ENCODE measurements around the gene ACOT11.

The ACOT11 gene

GRCh38 chr1:54585181-54586066 lies 37.4 kb downstream of the ACOT11 start:
- no peak for DNase-seq (ENCODE audit: low spot score)

GRCh38 chr1:54588377-54588776 lies 40.3 kb downstream of the ACOT11 start:
- DNase-seq (ENCODE audit: low spot score): no peak

DNA sequence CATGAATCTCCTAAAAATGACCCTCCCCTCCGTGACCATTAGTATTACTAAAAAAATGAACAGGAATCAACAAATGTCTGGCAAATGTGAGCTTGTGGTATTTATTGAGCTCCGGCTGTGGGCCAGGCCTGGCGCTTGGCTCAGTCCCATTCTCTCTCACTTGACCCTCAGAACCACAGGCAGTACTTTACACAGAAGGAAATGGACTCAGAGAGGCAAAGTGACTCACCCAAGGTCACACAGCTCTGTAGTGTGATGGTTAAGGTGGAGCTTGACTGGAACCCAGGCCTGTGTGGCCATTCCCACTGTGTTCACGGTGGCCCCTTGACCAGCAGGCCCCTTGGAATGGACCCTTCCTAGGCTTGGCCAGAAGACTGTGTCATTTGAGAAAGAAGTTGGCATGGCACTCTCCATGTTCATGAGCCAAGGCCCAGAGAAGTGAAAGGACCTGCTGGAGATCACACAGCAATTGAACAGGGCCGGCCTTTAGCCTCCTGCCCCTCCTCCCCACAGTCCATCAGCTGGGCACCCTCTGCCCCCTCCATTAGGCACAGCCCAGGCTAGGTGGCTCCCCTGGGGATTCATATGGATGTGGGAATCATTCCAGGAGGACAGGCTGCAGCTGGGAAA lies 43.2 kb downstream of the ACOT11 start:
- DNase-seq (ENCODE audit: low spot score): no peak

DNA sequence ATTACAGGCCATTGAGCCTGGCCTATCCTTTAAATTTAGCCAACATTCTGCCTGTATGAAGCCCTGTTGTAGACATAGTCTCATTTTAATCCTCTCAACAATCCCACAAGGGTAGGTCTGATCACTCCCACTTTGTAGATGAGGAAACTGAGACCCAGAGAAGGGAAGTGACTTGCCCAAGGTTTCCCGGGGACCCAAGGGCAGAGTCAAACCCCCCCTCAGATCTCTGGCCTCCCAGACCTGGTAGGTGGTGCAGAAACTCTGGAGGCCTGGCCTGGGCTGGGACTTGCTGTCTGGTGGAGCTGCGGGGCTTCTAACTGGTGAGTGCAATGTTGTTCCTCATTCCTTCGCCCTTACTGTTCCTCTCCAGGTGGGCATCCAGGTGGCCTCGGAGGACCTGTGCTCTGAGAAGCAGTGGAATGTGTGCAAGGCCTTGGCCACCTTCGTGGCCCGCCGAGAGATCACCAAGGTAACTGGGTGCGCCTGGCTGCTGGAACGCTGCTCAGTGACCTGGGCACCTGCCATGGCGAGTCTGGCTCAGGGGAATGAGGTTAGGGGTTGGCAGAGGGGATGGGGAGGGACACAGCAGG lies 45.6 kb downstream of the ACOT11 start:
- no peak for DNase-seq (ENCODE audit: low spot score)

DNA sequence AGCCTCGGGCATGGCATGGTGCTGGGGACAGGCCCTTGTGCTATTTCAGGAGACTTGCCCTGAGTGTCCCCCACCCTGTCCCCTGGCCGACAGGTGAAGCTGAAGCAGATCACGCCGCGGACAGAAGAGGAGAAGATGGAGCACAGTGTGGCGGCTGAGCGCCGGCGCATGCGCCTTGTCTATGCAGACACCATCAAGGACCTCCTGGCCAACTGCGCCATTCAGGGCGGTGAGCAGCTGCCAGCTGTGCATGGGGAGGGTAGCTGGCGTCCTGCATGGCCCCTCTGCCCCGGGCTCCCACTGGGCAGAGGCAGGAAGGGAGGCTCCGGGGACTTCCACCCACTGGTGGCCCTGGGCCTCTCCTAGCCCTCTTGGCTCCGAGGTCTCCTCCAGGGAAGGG lies 46.4 kb downstream of the ACOT11 start:
- no peak for DNase-seq (ENCODE audit: low spot score)

DNA sequence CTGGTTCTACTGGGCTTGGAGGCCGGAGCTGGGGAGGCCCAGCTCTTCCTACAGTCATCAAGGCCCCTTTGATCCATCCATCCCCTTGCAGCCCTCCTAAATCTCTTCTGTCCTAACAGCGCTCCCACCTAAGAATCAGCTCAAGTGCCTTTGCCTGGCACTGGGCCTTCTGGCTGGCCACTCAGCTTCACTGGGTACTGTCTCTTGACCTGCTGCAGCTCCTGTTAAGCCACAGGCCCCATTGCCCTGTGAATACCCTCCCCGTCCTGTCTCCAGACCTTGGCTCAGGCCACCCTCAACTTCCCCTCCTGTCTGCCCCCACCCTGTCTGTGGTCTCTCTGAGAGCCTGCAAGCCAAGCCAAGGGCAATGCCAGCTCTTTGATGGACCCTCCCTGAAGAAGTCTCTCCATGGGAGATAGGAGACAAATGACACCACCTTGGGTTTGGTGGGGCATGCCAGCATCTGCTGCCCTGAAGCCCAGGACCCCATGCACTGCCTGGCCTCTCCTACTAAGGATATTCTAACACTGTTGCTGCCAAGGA lies 48.0 kb downstream of the ACOT11 start:
- no peak for DNase-seq (ENCODE audit: low spot score)

GRCh38 chr1:54596756-54597155 lies 48.7 kb downstream of the ACOT11 start:
- no peak for DNase-seq (ENCODE audit: low spot score)

- DNase-seq (ENCODE audit: low spot score): no peak
These were observed 49.5 kb downstream of the ACOT11 start for GRCh38 chr1:54597455-54598030.

DNA sequence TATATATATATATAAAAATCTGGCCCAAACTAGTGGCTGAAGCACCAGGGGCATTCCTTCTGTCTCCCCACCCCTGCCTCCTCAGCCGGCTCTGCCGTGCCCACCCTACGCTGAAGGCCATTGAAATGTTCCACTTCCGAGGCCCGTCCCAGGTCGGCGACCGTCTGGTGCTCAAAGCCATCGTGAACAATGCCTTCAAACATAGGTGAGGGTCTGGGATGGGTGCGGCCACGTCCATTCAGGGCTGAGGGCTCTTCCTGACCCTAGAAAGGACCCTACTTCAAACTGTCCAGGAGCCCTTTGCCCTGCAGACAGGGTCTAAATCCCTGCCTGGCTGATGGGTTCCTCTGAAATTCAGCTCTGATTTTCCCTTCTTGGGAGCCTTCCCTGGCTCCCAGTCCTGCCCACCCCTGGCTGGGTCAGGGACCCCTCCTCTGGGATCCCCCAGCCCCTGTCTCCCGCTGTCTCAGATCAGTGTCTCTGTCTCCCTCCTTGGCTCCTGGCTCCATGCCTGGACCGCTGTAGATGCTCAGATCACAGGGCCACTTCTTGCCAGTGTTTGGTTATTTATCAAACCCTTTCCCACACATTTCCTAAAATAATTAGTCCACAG lies 51.3 kb downstream of the ACOT11 start:
- DNase-seq (ENCODE audit: low spot score): no peak

DNA sequence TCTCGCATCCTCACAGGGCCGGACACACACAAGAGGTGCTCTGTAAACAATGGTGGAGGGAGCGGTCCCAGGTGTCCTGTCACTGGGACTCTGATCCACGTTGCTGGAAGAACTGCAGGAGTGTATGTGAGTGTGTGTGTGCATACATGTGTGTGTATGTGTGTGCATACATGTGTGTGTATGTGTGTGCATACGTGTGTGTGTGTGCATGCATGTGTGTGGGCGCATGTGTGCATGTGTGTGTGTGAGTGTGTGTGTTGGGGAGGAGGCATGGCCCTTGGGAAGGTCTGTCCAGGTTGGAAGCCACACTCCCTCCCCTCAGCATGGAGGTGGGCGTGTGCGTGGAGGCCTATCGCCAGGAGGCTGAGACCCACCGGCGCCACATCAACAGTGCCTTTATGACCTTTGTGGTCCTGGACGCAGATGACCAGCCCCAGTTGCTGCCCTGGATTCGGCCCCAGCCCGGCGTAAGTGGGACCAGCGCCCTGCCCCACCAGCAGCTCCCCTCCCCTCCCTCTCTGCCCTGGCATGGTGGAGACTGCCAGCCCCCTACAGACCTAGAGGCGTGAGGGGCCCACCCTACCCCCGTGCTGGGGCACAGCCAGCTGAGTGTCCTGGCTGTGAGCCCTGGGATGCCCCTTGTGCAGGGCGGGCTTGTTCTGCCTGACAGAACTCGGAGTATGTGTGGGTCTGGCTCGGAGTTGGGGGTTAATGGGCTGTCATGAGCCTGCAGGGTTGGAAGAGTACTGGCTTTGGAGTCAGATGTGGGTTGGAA lies 53.1 kb downstream of the ACOT11 start:
- DNase-seq (ENCODE audit: low spot score): no peak

GRCh38 chr1:54601730-54602129 lies 53.7 kb downstream of the ACOT11 start:
- DNase-seq (ENCODE audit: low spot score): no peak

GRCh38 chr1:54602554-54602953 lies 54.5 kb downstream of the ACOT11 start:
- DNase-seq (ENCODE audit: low spot score): no peak

DNA sequence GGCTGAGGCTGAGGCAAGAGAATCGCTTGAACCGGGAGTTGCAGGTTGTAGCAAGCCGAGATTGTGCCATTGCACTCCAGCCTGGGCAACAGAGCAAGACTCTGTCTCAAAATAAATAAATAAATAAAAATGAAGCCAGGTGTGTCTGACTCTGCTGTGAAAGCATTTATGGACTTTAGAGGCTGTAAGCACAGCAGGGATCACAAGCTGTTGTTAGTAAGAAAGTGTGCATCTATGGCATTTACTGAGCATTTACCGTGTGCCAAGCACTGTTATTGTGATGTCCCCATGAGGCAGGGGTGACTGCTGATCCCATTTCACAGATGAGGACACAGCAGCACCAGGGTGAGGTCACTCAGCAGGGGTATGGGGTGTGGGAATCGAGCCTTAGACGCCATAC lies 55.2 kb downstream of the ACOT11 start:
- no peak for DNase-seq (ENCODE audit: low spot score)

GRCh38 chr1:54604051-54604450 lies 56.0 kb downstream of the ACOT11 start:
- no peak for DNase-seq (ENCODE audit: low spot score)

DNA sequence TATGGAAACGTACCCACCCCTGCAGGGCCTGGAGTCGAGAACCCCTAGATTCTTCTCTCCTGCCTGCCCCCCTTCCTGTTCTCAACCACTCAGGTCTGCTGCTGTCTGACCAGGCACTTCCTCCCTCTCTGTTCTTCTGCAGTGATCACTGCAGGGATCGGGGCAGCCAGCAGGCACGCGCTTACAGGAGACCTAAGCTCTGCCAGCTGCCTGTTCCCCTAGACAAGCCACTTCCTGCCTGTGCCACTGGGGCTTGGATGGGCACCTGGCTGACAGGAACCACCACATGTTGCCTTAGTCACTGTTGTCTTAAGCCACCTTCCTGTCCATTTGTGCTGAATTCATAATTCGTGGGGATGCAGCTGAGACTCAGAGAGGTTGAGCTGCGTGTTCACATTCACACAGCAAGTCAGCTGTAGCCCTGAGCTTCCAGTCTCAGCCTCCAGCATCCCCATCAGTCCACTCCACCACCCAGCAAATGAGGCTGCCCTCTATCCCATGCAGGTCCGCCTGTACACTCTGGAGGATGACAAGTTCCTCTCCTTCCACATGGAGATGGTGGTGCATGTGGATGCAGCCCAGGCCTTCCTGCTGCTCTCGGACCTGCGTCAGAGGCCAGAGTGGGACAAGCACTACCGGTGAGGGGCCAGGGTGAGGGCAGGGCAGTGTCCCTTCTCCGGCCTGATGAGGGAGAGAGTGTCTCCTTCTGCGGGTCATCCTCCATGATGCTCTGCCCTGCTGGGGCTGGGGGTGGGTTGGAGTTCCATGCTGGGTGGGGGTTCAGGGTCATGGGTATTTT lies 56.7 kb downstream of the ACOT11 start:
- DNase-seq (ENCODE audit: low spot score): peak; percentile 20

DNA sequence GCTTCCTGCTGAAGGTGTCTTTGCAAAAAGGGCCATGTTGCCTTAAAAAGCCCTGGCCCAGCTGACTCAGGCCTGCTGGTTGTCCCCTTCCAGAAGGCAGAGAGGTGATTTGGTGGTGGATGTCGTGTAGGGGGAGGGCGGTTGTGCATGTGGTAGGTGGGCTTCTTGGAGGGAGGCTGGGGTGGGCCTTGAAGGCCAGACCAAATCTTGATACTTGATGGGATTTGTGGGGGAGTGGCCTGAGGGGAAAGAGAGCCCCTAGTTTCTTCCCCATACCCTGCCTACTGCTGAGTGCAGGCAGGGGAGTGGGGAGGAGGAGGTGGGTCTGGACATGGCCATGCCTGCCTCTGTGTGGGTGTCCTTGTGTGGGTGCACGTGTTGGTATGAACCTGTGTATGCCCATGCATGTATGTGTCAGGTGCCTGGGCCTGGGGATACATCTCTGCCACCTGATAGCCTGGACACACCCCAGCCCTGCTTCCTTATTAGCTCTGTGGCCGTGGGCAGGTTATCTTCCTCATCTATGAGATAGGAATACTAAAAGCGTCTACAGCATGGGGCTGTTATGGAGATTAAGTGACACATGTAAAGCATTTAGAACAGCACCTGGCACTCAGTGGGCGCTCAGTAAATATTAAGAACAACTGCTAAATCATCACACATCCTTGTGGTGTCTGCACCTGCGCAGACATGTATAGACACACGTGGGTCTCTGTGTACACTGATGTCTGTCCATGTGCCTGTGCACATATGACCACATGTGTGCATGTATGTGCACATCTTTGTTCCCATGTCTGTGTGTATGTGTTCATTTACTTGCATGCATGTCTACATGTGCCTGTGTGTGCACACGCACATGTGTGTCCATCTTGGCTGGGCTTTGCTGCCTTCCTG lies 58.3 kb downstream of the ACOT11 start:
- DNase-seq (ENCODE audit: low spot score): no peak

DNA sequence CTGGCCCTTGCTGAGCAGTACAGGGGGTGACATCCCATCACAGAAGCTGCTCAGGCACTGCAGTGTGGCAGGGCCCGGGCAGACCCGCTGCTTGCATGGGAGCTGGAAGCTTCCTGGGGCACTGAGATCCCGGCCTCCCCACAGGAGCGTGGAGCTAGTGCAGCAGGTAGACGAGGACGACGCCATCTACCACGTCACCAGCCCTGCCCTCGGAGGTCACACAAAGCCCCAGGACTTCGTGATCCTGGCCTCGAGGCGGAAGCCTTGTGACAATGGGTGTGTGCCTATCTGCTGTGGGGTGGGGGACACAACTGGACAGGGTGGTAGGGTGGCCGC lies 58.9 kb downstream of the ACOT11 start:
- DNase-seq (ENCODE audit: low spot score): no peak

DNA sequence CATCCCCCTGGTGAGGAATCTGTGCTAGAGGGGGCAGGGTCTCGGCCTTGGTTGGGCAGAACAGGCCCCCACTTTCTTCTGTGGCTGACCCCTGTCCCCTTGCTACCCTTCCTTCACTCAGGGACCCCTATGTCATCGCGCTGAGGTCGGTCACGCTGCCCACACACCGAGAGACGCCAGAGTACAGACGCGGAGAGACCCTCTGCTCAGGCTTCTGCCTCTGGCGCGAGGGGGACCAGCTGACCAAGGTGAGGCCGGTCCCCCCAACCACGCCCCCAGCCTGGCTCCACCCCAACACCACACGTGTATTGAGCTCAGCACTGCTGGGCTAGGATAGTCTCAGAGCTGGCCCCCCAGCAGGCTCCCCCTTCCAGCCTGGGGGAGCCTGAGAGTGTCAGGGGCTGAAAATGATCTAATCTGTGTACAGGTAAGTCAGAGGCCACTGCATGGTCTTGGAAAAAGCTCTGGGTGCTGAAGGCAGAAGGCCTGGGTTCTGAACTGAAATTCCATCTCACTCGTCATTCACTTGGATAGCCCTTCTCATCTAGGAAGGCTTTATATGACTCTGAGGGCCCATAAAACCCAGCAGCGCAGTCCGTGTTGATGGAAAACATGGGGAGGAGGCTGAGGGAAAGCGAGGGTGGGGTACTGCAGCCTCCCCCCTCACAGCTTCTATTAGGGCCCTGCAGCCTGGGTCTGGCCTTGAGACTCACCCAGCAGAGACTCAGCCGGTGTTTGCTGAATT lies 60.0 kb downstream of the ACOT11 start:
- DNase-seq (ENCODE audit: low spot score): no peak
